Activated gamma-delta T cell (primary cell): ENCODE data around the gene HIF3A.

Source experiments
- DNase-seq: peaks from one replicate; lab custom pipeline; 2025; lab: John Stamatoyannopoulos, UW

HIF3A gene

DNA sequence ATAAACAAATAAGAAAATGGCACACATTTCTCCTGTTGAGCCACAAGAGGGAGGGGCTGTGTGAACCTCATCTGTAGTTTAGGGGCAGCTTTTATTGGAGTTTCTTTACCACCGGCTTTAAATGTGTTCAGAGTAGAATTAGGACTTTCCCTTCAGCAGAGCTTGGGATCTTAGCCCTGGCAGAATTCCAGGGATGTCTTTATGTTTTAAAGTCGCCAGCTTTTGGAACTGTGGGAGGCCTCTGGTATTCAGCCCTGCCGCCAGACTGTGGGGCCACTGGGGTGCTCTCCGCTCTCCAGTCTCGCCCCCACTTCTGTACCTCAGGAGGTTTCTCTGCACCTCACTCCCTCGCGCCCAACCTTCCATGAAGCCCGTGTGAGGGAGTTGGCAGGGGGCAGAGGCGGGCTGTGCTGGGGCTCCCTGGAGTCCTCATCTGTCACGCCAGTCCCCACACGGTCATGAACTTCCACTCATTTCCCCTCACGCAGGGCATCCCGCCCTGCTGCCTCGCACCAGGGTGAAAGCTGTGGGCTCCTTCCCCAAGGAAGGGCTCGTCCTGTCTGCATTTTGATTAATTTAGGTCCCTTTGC, 85.0 kb downstream of the HIF3A start:
- no peak for DNase-seq

DNA sequence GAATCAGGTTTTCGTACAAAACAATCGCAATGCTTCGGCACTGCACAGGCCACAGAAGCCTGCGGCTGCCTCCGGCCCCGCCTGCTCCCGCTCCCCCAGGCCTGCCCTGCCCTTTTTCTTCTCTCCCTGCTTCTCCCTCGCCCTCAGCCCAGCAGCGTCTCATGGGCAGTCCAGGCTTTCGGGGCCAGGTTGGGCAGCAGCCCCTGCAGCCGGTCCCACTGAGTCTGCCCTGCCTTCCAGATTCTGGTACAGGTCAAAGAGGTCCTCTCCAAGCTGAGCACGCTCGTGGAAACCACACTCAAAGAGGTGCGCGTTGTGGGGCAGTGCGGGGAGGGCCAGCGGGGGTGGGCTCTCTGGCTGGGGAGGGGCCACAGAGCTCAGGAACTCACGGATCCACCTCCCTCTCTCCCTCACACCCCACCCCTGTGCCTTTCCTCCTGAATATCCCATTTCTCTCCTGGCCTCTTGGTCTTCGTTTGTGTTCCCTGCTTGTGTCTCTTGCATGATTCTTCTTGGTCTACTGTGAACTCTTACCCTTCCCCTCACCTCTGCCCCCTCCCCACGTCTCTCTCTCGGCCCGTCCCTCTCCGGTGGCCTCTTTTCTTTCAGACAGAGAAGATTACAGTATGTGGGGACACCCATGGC, 86.5 kb downstream of the HIF3A start:
- no peak for DNase-seq

DNA sequence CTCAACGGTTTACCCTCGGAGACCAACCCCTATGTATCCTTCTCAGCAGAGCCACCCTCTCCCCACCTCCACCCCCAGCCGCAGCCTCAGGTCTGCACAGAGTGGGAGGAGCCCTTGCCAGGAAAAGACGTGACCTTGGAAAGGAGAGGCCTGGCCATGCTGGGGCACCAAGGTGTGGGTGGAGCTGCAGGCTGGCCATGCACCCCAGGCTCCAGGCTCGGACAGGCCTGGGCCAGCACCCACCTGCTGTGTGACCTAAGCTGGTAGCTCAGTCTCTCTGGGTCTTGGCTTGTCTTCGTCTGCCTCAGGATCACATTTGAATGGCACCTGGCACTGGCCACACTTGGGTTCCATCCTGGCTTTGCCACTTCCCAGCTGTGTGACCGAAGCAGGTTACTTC, 87.0 kb downstream of the HIF3A start:
- DNase-seq, result no peak

DNA sequence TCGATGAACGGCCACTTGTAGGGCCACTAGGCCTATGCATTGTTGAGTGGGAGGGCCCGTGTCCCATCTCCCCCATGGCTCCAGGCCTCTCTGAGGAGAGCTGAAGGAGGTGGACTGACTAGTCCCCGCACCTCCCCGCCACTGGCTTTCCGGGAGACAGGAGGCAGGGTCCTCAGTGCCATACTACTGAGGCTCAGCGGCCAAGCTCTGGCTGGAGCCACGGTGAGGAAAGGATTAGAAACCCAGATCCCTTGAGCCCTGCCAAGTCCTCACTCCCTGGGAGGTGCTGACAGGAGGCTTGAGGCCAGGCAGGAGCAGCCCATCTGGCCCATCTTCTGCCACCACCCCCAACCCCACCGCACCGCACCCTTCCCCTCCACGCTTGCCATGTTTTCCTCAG, 87.6 kb downstream of the HIF3A start:
- DNase-seq, result no peak

DNA sequence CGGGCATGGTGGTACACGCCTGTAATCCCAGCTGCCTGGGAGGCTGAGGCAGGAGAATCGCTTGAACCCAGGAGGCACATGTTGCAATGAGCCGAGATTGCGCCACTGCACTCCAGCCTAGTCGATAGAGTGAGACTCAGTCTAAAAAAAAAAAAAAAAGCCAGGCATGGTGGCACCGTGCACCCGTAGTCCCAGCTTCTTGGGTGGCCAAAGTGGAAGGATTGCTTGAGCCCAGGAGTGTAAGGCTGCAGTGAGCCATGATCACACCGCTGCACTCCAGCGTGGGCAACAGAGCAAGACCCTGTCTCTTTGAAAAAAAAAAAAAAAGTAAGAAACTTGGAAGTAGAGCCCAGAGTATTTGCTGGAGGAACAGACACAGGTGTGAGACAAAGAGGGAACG, 88.8 kb downstream of the HIF3A start:
- DNase-seq, result no peak

DNA sequence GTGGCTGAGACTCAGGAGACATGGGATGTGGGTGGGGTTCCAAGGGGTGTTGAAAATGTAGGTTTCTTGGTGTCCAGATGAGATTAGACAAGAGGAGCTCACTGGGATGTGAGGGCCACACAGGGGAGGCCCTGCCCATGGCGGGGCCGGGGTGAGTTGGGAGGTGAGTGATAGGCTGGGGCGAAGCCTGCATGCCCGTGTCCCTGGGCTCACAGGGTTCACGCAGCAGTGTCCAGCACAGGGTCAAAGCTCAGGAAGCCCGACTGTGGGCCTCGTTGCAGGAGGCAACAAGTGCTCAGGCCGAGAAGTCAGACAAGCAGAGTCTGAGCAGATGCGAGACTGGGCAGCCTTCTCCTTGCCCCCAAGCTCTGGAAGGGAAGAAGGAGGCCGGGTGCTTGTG, 89.3 kb downstream of the HIF3A start:
- DNase-seq, result no peak

DNA sequence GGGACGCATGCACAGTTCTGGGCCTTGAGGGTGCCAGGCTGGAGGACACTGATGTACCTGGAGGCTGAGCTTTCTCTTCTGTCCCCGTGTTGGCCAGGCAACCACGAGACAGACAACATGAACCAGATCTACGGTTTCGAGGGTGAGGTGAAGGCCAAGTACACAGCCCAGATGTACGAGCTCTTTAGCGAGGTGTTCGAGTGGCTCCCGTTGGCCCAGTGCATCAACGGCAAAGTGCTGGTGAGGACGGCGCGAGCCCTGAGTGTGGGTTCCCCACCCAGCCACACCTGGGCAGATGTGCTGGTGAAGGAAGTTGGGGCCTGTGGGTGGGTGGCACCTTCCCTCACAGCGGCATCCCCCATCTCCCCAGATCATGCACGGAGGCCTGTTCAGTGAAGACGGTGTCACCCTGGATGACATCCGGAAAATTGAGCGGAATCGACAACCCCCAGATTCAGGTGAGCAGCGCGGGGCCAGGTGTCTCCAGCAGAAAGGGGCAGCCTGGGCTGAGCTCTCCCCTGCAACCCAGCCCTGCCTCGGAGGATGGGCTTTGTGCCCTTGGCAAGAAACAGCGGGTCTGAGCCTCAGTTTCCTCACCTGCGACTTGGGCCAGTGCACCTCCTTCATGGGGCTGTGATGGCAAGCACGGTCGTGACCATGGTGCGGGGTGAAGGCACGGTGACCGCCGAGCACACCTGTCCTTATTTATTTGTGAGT, 90.3 kb downstream of the HIF3A start:
- no peak for DNase-seq

DNA sequence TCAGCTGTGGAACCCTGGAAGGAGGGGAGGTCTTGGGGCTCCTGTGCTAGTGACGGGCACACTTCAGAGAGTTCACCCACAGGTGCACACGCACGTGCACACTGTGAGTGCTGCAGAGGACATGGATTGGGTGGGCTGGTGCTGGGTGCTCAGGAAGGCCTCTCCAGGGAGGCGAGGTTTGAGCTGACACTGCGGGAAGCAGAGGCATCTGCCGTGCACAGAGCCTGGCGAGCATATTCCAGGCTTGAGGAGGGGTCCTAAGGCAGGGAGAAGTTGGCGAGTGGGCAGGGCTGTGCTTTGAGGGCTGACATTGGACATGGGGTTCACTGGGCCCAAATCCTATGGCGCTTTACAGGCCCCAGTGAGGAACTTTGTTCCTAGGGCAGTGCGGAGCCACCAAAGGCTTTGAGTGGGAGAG, 90.9 kb downstream of the HIF3A start:
- no peak for DNase-seq

DNA sequence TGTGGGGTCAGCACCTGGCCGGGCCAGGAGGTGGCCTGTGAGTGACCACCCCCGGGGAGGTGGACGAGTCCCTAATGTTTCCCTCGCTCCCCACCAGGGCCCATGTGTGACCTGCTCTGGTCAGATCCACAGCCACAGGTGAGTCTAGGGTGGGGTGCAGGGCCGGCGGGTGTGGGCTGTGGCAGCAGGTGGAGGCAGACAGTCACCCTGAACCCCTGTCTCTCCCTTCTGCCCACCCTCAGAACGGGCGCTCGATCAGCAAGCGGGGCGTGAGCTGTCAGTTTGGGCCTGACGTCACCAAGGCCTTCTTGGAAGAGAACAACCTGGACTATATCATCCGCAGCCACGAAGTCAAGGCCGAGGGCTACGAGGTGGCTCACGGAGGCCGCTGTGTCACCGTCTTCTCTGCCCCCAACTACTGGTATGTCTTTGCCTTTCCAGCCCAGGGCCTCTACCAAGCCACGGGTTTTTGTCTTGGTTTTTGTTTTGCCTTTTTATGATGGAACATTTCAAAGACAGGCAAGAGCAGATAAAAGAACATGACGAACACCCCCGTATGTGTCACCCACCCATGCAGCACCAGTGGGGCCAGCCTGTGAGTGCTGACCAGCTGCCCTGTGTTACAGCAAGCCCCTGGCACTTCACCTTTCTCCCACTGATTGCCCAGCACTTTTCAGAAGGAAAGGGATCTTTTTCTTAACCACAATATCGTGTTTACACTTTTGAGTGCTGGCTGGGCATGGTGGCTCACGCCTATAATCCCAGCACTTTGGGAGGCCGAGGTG, 91.7 kb downstream of the HIF3A start:
- no peak for DNase-seq

DNA sequence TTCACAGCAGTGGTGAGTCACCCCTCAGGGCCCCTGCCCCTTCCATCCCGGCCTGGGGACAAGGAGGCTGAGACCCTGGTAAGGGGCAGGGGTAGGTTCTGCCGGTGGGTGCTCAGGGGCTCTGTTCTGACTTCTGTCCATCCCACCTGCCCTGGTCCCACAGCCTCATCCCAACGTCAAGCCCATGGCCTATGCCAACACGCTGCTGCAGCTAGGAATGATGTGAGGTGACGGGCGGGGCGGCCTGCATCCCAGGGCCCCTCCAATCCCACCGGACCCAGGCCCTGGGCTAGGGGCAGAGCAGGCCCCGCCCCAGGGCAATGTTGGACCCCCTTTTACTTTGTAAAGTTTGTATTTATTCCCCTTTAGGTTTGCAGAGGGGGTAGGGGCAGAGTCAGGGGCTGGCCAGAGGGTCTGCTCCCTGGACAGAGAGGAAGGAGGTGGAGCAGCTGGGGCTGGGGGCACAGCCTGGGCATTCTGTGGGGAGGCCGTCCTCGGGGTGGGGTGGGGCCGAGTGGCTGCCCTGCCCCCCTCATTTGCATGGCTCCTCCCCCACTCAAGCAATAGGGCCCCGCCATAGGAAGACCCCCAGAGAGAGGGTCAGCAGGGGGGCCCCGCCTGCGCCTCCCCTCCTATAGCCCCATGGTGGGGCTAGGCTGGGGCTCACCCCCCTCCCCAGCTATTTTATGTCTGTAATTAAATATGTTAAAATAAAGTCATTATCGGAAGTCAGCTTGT, 93.4 kb downstream of the HIF3A start:
- no peak for DNase-seq

DNA sequence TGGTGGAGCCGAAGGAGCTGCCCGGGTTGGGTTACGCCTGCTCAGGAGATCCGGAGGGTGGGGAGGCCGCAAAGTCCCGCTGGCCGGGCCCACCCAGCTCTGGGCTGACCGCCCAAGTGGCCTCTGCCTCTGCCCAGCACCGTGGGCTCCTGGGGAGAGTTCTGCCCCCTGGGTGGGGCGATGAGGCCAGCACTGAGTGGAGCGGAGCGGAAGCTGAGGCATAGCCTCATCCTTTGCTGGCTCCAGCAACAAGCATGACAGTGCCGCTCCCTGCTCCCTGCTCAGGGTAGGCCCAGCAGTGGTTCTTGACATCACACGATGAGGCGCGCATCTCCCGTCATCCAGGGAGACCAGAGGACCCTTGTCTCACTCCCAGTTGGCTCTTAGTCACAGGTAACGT, 94.0 kb downstream of the HIF3A start:
- no peak for DNase-seq

DNA sequence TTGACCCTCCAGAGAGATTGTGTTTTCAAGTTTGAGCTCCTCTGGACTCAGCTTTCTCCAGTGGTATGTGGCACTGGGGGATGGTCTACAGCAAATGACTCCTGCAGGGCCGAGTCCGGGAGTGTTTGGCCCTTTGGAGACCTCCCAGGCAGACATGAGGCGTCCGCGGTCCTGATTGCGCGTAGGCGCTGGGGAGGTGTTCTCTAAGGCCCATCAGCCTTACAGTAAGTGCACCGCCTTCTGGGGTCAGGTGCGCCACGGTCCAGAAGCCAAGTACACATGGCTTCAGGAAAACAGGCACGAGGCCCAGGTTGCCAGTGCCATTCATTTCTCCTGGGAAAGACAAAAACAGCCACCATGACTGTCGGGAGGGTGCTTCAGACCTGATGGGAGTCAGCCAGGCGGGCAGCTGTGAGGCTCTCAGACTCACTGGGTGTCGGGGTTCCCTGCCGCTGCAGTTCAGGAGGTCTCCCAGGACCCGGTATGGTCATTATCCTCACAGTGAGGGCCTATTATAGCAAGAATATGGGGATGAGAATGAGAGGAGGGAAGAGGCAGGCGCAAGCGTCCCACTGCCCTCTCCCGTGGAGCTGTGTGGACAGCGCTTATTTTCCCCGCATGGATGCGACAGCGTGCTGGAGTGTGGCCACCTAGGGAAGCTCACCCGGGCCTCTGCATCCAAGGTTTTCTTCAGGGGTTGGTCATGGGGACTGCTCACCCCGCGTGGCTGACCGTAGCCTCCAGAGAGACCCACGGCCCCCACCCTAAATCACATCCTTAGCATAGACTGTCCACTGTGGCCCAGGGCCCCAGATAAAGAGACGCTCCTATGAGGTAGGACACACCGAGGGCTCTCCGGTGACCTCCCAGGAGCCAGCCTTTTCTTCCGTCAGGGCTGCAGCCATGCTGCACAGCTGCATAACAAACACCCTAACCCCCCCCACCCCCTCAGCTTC, 94.7 kb downstream of the HIF3A start:
- no peak for DNase-seq

DNA sequence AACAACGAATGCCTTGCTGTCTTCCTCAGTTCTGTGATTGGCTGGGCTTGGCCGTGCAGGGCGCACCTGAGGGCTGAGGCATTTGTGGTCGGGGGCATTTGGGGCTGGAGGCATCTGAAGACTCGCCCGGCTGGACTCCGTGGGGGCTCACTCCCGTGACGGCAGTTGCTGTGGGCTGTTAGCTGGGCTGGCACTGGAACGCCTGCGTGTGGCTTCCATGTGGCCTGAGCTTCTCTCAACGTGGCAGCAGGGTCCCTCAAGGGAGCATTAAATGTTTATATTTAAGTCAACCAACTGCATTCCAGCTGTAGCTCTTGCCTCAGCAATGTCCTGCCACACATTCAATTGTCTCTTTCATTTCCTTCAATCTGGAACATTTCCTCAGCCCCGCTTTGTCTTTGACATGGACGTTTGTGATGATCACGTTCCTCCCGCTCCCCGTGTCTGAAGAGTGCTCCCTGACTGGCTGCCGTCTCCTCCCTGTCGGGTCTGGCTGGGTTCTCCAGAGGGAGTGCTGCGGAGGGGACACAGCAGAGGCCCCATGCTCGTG, 95.5 kb downstream of the HIF3A start:
- no peak for DNase-seq

DNA sequence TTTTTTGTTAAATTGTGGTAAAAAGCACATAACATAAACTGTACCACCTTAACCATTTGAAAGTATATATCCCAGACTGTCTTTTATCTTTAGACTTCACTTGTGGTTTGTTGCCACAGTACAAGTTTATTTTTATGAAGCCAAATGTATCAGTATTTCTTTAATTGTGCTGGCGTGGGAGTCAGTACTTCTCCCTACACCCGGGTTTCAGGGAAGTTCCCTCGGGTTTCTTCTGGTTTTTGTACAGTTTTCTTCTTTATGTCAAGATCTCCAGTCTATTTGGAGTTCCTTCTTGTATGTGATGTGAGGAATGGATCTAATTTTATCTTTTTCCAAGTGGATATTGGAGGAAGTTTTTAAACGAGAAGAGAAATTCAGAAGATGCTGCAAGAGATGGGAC, 96.0 kb downstream of the HIF3A start:
- DNase-seq, result no peak
